ENCODE data around the gene TRA2A.

DNA sequence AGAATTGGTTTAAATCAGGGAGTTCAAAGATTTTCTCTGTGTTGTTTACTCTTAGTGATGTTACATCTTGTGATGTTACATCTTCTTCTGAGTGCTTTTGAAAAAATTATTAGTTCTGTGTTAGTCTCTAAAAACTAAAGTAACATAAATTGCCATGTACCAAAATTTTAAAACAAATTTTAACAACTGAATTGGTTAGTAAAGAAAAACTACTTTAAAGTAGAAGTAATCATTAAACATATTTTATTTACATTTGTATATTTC lies 56.3 kb downstream of the TRA2A start:
- TF ChIP-seq CTCF (IDR thresholded peaks at IDR 0.05; ENCODE audit: poor library complexity) (no peak), EZH2phosphoT487 (IDR thresholded peaks at IDR 0.05; ENCODE audit: low read depth, severe bottlenecking, unreplicated experiment) (no peak)
